Keratinocyte (primary cell): ENCODE data around the gene DNAJB11. TPM values are rescaled to one million over a fixed set of nuclear protein-coding genes. Genes with fewer than 3 reads are reported as not detected.

Source experiments
- DNase-seq: peaks from one replicate; pipeline ENCODE4 v3.0.0-alpha.2; 2011; ENCODE audit warnings: low read depth, missing footprints, low spot score
- FAIRE-seq: peaks from 2 replicates; lab custom pipeline; 2011; peaks lifted over from hg19 to GRCh38; lab: Jason Lieb, UNC
- H2AFZ ChIP-seq: 2 replicates; pipeline ENCODE4 v1.6.0; 2012; ENCODE audit warnings: low read length, control low read depth, inconsistent platforms; ENCODE audit not compliant: control insufficient read depth
- H3K27ac ChIP-seq: 2 replicates; pipeline ENCODE4 v1.5.1; 2011; ENCODE audit warnings: low read length; ENCODE audit not compliant: control insufficient read depth, insufficient read depth
- H3K27me3 ChIP-seq: 3 replicates; pipeline ENCODE4 v1.6.0; 2011; ENCODE audit warnings: low read length; ENCODE audit not compliant: control insufficient read depth, insufficient read depth; ENCODE audit errors: extremely low read depth
- H3K36me3 ChIP-seq, 2 experiments: 2 replicates in 1 of 2; 3 replicates in 1 of 2; pipeline ENCODE4 v1.5.1; 2011; ENCODE audit warnings: low read length in 2 of 2, mild to moderate bottlenecking in 1 of 2; ENCODE audit not compliant: control insufficient read depth in 2 of 2, insufficient read depth in 2 of 2; ENCODE audit errors: extremely low read depth in 1 of 2
- H3K4me1 ChIP-seq: 3 replicates; pipeline ENCODE4 v1.5.1; 2011; ENCODE audit warnings: low read length; ENCODE audit not compliant: control insufficient read depth, insufficient read depth; ENCODE audit errors: extremely low read depth
- H3K4me2 ChIP-seq: 3 replicates; pipeline ENCODE4 v1.6.0; 2011; ENCODE audit warnings: low read depth, low read length; ENCODE audit not compliant: control insufficient read depth, insufficient read depth; ENCODE audit errors: extremely low read depth
- H3K4me3 ChIP-seq, 3 experiments: fragments of 200-600 bp in 1 of 3; sonication (generic) in 1 of 3; 2 replicates in 2 of 3; 3 replicates in 1 of 3; pipeline ENCODE4 v1.5.1; 2011 to 2016; ENCODE audit warnings: low read length in 3 of 3, mild to moderate bottlenecking in 3 of 3, control low read depth in 2 of 3, inconsistent platforms in 1 of 3, low read depth in 1 of 3, mixed read lengths in 1 of 3, mixed run types in 1 of 3, moderate library complexity in 1 of 3; ENCODE audit not compliant: control insufficient read depth in 2 of 3, insufficient read depth in 2 of 3; ENCODE audit errors: extremely low read depth in 1 of 3
- H3K79me2 ChIP-seq: 2 replicates; pipeline ENCODE4 v1.6.0; 2012; ENCODE audit warnings: low read length; ENCODE audit not compliant: control insufficient read depth, insufficient read depth
- H3K9ac ChIP-seq: 3 replicates; pipeline ENCODE4 v1.6.0; 2011; ENCODE audit warnings: low read length; ENCODE audit not compliant: control insufficient read depth, insufficient read depth; ENCODE audit errors: extremely low read depth
- H3K9me1 ChIP-seq: 3 replicates; pipeline ENCODE4 v1.6.0; 2011; ENCODE audit warnings: low read length; ENCODE audit not compliant: control insufficient read depth, insufficient read depth; ENCODE audit errors: extremely low read depth
- H3K9me3 ChIP-seq: 2 replicates; pipeline ENCODE4 v1.5.1; 2012; ENCODE audit warnings: low read depth, low read length; ENCODE audit not compliant: control insufficient read depth
- H4K20me1 ChIP-seq: 3 replicates; pipeline ENCODE4 v1.6.0; 2011; ENCODE audit warnings: low read length; ENCODE audit not compliant: control insufficient read depth, insufficient read depth; ENCODE audit errors: extremely low read depth
- EZH2 ChIP-seq: IDR thresholded peaks from one replicate; pipeline ENCODE4 v1.6.1; 2012; ENCODE audit warnings: inconsistent platforms, mild to moderate bottlenecking, low read length, moderate library complexity
- dilution Hi-C: fragments of 300-500 bp; cut with MboI; formaldehyde crosslinking; loops from one replicate; pipeline ENCODE4 v1.7.0; 2020; ENCODE audit warnings: low sequenced_read_pairs; ENCODE audit not compliant: extremely low pct_ligation_motif_present
- polyA plus RNA-seq, 5 experiments: library from polyadenylated mRNA; depleted of rRNA in 3 of 5; stranded (reverse) in 3 of 5; stranded (forward) in 1 of 5; unstranded in 1 of 5; fragments of >200 nt; gene quantifications; 1 replicate in 1 of 5; 2 replicates in 3 of 5; 3 replicates in 1 of 5; pipeline versions ENCODE4 v1.2.1 to v1.2.3, GENCODE V29; 2011 to 2012; ENCODE audit warnings: missing spikeins in 2 of 5, low read depth in 1 of 5, low replicate concordance in 1 of 5
- TF ChIP-seq, protein P1 (sequence below), 3 experiments: IDR thresholded peaks in 1 of 3; conservative IDR thresholded peaks in 1 of 3; optimal IDR thresholded peaks in 1 of 3; 2 replicates in 2 of 3; 3 replicates in 1 of 3; pipeline versions ENCODE3 to v1.5.1; 2011; ENCODE audit warnings: low read length in 3 of 3, mild to moderate bottlenecking in 3 of 3, moderate library complexity in 2 of 3, control low read depth in 1 of 3, inconsistent platforms in 1 of 3; ENCODE audit not compliant: insufficient read depth in 2 of 3; ENCODE audit errors: extremely low read depth in 1 of 3

DNAJB11 gene
- polyA plus RNA-seq, 1 donor (not counting 4 experiments of a cell fraction or from before 2014, with no cell fraction given), result 61.8 TPM

- Histone ChIP-seq H3K9me3 (no peaks in the 10 kb centered on the region), H3K9ac (no peak overlapping the region), H3K4me2 (no peak overlapping the region), H3K36me3 (peaks cover 15 to 19% of the 10 kb centered on the region in 2 experiments), H3K4me1 (no peaks in the 10 kb centered on the region), H3K79me2 (no peaks in the 10 kb centered on the region), H3K27me3 (no peaks in the 10 kb centered on the region), H3K4me3 (no peak overlapping the region), H2AFZ (no peak overlapping the region), H3K27ac (no peak overlapping the region), H3K9me1 (no peaks in the 10 kb centered on the region), H4K20me1 (no peaks in the 10 kb centered on the region)
- no peak for TF ChIP-seq EZH2
- TF ChIP-seq, protein P1, sequence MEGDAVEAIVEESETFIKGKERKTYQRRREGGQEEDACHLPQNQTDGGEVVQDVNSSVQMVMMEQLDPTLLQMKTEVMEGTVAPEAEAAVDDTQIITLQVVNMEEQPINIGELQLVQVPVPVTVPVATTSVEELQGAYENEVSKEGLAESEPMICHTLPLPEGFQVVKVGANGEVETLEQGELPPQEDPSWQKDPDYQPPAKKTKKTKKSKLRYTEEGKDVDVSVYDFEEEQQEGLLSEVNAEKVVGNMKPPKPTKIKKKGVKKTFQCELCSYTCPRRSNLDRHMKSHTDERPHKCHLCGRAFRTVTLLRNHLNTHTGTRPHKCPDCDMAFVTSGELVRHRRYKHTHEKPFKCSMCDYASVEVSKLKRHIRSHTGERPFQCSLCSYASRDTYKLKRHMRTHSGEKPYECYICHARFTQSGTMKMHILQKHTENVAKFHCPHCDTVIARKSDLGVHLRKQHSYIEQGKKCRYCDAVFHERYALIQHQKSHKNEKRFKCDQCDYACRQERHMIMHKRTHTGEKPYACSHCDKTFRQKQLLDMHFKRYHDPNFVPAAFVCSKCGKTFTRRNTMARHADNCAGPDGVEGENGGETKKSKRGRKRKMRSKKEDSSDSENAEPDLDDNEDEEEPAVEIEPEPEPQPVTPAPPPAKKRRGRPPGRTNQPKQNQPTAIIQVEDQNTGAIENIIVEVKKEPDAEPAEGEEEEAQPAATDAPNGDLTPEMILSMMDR (optimal IDR thresholded peaks at IDR 0.05 in 1 of 3, IDR thresholded peaks at IDR 0.05 in 1 of 3, conservative IDR thresholded peaks at IDR 0.05 in 1 of 3; ENCODE audit: extremely low read depth in 1 of 3, insufficient read depth in 2 of 3, low read length in 3 of 3), result no peak
- dilution Hi-C loops, result no loop called here
- DNase-seq (no peak), FAIRE-seq (no peak)
Observed at GRCh38 chr3:186552408-186553031, 18.0 kb upstream of the DNAJB11 start.

DNA sequence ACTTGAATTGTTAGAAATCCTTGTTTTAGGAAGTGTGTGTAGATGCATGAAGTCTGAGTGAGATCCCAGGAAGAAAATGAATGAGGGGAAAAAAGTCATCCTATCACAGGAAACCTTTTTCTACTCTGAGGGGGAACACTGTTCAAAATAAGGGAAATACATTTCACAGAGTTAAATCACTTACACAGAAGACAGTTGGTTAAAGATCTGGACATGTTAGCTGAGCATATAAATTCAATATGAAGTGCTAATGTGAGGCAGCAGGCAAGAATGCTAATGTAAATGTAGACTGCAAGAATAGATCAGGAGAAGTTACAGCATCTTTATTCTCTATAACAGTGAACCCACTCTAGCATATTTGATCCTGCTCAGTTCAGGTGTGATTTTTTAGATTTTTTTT is 5.9 kb upstream of the DNAJB11 start:
- H3K4me2 ChIP-seq, result no peak overlapping the region
- H4K20me1 ChIP-seq, result no peaks in the 10 kb centered on the region
- no peak for TF ChIP-seq EZH2
- TF ChIP-seq, protein P1 (optimal IDR thresholded peaks at IDR 0.05 in 1 of 3, IDR thresholded peaks at IDR 0.05 in 1 of 3, conservative IDR thresholded peaks at IDR 0.05 in 1 of 3; ENCODE audit: extremely low read depth in 1 of 3, insufficient read depth in 2 of 3, low read length in 3 of 3), result no peak
- peaks cover 2 to 5% of the 10 kb centered on the region in 2 experiments for H3K36me3 ChIP-seq
- no peaks in the 10 kb centered on the region for H3K9me3 ChIP-seq
- H3K27ac ChIP-seq, result no peak overlapping the region
- no peaks in the 10 kb centered on the region for H3K27me3 ChIP-seq
- DNase-seq (no peak), FAIRE-seq (no peak)
- no peak overlapping the region for H2AFZ ChIP-seq
- H3K9me1 ChIP-seq, result peaks cover 2% of the 10 kb centered on the region
- no peak overlapping the region for H3K9ac ChIP-seq
- peaks cover 7% of the 10 kb centered on the region for H3K4me1 ChIP-seq
- dilution Hi-C loops, result no loop called here
- peaks cover 22% of the 10 kb centered on the region for H3K79me2 ChIP-seq
- no peak overlapping the region for H3K4me3 ChIP-seq
